ENCODE measurements around the gene SMAD3. TPM values are rescaled to one million over a fixed set of nuclear protein-coding genes. Genes with fewer than 3 reads are reported as not detected.
A peak's percentile ranks its signal among the peaks of the same experiment; 100 is the strongest.

SMAD3 gene
- total RNA-seq, 1 experiment from 2014 or later: 89.2 TPM

DNA sequence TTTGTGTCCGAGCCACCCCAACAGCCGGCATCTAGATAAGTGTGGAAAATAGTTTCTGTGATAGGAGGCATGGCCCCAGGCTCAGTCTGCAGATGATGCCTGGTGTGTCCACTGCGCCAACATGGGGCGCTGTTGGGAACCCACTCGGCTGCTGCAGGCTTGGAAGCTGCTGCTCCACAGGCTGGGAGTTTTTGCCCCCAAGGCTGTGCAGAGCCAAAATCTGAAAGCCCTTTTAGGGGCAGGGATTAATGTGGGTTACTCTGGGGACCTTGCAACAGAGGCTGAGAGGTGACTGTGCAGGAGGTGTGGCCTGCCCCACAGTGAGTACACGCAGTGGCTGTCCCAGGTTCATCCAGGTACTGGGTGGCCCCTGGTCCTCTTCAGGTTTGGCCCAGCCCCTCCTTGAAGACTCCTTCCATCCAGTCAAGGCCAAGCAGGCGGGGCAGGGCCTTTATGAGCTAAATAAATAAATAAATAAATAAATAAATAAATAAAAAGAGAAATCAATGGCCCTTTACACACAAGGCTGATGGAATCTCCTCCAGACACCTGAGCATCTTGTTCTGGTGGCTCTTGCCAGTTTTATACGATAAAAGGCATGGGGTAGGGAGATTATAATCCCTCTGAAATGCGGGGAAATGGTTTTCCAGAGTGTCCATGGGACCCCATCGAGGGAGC lies 115.3 kb downstream of the SMAD3 start:
- no TSS peak for BruUV-seq (replicated peaks)
- H3K4me1 ChIP-seq (ENCODE audit: control insufficient read depth in 1 of 2, insufficient read depth in 2 of 2, low read length in 2 of 2): peaks cover 10 to 25% of the 10 kb centered on the region in 2 experiments
- intact Hi-C loops (cut with micrococcal nuclease): no loop called here

DNA sequence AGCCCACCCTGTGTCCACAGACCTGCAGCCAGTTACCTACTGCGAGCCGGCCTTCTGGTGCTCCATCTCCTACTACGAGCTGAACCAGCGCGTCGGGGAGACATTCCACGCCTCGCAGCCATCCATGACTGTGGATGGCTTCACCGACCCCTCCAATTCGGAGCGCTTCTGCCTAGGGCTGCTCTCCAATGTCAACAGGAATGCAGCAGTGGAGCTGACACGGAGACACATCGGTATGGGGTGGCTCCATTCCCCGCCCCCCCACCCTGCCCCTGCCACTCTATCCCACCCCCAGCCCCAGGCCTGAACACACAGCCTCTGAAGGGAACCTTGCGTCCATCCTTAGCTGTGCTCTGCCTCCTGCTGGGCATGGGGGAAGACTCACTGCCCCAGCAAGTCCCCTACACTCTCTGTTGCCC lies 115.8 kb downstream of the SMAD3 start:
- Histone ChIP-seq H3K9ac (ENCODE audit: low read length) (no peak overlapping the region), H3K36me3 (ENCODE audit: control insufficient read depth in 1 of 2, insufficient read depth in 2 of 2, low read length in 2 of 2) (peaks cover 5 to 61% of the 10 kb centered on the region in 2 experiments; a peak in 3 of 4 replicates), H3K27ac (ENCODE audit: low read depth, low read length) (no peak overlapping the region), H4K20me1 (ENCODE audit: insufficient read depth) (no peaks in the 10 kb centered on the region), H3K9me3 (ENCODE audit: control insufficient read depth in 1 of 2, insufficient read depth in 1 of 2, low read depth in 1 of 2, low read length in 2 of 2) (no peaks in the 10 kb centered on the region), H3K27me3 (ENCODE audit: insufficient read depth, low read length) (no peaks in the 10 kb centered on the region), H3K79me2 (ENCODE audit: insufficient read depth, low read length) (peaks cover 15% of the 10 kb centered on the region; the same call in 1 of the 2 replicates), H3K4me3 (replicated peaks in 1 of 2; ENCODE audit: low read depth in 1 of 2, low read length in 2 of 2) (no peak overlapping the region), H3K9me2 (ENCODE audit: insufficient read depth) (no peaks in the 10 kb centered on the region), H2AFZ (ENCODE audit: low read depth, low read length, poor library complexity, severe bottlenecking) (no peak overlapping the region), H3K4me2 (ENCODE audit: low read length) (no peak overlapping the region), H3K4me1 (ENCODE audit: control insufficient read depth in 1 of 2, insufficient read depth in 2 of 2, low read length in 2 of 2) (peaks cover 4 to 20% of the 10 kb centered on the region in 2 experiments; a peak in 3 of 4 replicates)
- ATAC-seq: 0 out of 2 replicates have a peak, but pooled peaks have one; percentile 29
- POLR2A ChIA-PET: no interaction called here
- CTCF ChIA-PET: interaction anchor here (1.3 kb wide), 1 partner anchor 108 kb away, joined by 3 read pairs; no protein-coding TSS in a partner anchor
- BruUV-seq (replicated peaks): no TSS peak
- TF ChIP-seq, protein P1, sequence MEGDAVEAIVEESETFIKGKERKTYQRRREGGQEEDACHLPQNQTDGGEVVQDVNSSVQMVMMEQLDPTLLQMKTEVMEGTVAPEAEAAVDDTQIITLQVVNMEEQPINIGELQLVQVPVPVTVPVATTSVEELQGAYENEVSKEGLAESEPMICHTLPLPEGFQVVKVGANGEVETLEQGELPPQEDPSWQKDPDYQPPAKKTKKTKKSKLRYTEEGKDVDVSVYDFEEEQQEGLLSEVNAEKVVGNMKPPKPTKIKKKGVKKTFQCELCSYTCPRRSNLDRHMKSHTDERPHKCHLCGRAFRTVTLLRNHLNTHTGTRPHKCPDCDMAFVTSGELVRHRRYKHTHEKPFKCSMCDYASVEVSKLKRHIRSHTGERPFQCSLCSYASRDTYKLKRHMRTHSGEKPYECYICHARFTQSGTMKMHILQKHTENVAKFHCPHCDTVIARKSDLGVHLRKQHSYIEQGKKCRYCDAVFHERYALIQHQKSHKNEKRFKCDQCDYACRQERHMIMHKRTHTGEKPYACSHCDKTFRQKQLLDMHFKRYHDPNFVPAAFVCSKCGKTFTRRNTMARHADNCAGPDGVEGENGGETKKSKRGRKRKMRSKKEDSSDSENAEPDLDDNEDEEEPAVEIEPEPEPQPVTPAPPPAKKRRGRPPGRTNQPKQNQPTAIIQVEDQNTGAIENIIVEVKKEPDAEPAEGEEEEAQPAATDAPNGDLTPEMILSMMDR (IDR thresholded peaks at IDR 0.05 in 2 of 3, conservative IDR thresholded peaks at IDR 0.05 in 1 of 3; ENCODE audit: borderline replicate concordance in 1 of 3, insufficient read depth in 1 of 3, low read depth in 2 of 3, low read length in 2 of 3): peak in 1 of 3 experiments; percentile 17; a peak in 2 of 6 replicates
- TF ChIP-seq RAD21 (IDR thresholded peaks at IDR 0.05; ENCODE audit: low read depth): peak; percentile 35
- TF ChIP-seq JUND (IDR thresholded peaks at IDR 0.05): no peak
- DNase-seq (ENCODE audit: low read depth, low spot score): no peak
- intact Hi-C loops (cut with micrococcal nuclease): no loop called here
- RAD21 ChIA-PET (ENCODE audit: low non-redundant PET in 1 of 2, low total read pairs in 2 of 2, uncharacterized antibody in 2 of 2, unreplicated experiment in 2 of 2): no interaction called here

More for the DNA sequence above, 115.3 kb downstream of the SMAD3 start:
- TF ChIP-seq, protein P1 (IDR thresholded peaks at IDR 0.05 in 2 of 3, conservative IDR thresholded peaks at IDR 0.05 in 1 of 3; ENCODE audit: borderline replicate concordance in 1 of 3, insufficient read depth in 1 of 3, low read depth in 2 of 3, low read length in 2 of 3): peak in 1 of 3 experiments; percentile 43; a peak in 1 of 6 replicates
- no peak for TF ChIP-seq ZNF274 (IDR thresholded peaks at IDR 0.05; ENCODE audit: low read depth, low read length)
- no peak overlapping the region for H3K9ac ChIP-seq (ENCODE audit: low read length)
- H3K79me2 ChIP-seq (ENCODE audit: insufficient read depth, low read length): peaks cover 21% of the 10 kb centered on the region; the same call in 1 of the 2 replicates
- ChIA-PET RAD21 (ENCODE audit: low non-redundant PET in 1 of 2, low total read pairs in 2 of 2, uncharacterized antibody in 2 of 2, unreplicated experiment in 2 of 2) (no interaction called here), POLR2A (no interaction called here), CTCF (interaction anchor here (1.3 kb wide), 1 partner anchor 108 kb away, joined by 3 read pairs; no protein-coding TSS in a partner anchor)
- DNase-seq (ENCODE audit: low read depth, low spot score): no peak
- no peak overlapping the region for H3K27ac ChIP-seq (ENCODE audit: low read depth, low read length)
- H3K36me3 ChIP-seq (ENCODE audit: control insufficient read depth in 1 of 2, insufficient read depth in 2 of 2, low read length in 2 of 2): peaks cover 5 to 67% of the 10 kb centered on the region in 2 experiments; a peak in 3 of 4 replicates
- no peak overlapping the region for H3K4me3 ChIP-seq (replicated peaks in 1 of 2; ENCODE audit: low read depth in 1 of 2, low read length in 2 of 2)
- H2AFZ ChIP-seq (ENCODE audit: low read depth, low read length, poor library complexity, severe bottlenecking): no peak overlapping the region
- H3K4me2 ChIP-seq (ENCODE audit: low read length): no peak overlapping the region
- no peaks in the 10 kb centered on the region for H3K9me3 ChIP-seq (ENCODE audit: control insufficient read depth in 1 of 2, insufficient read depth in 1 of 2, low read depth in 1 of 2, low read length in 2 of 2)
- no peaks in the 10 kb centered on the region for H4K20me1 ChIP-seq (ENCODE audit: insufficient read depth)
- peak; percentile 57 for ATAC-seq
- H3K27me3 ChIP-seq (ENCODE audit: insufficient read depth, low read length): no peaks in the 10 kb centered on the region
- no peaks in the 10 kb centered on the region for H3K9me2 ChIP-seq (ENCODE audit: insufficient read depth)
